ENCODE results near the gene ROR1. TPM values are rescaled to one million over a fixed set of nuclear protein-coding genes. Genes with fewer than 3 reads are reported as not detected.

ROR1 gene
- total RNA-seq, 1 donor from 2014 or later: 6.7 TPM

- TF ChIP-seq CTCF (IDR thresholded peaks at IDR 0.05; ENCODE audit: unreplicated experiment): no peak
- Mint-ChIP-seq H3K4me3 (ENCODE audit: unreplicated experiment) (no peak overlapping the region), H3K27ac (ENCODE audit: unreplicated experiment) (no peak overlapping the region), H3K4me1 (ENCODE audit: unreplicated experiment) (peaks cover 28% of the 10 kb centered on the region), H3K9me3 (ENCODE audit: unreplicated experiment) (no peaks in the 10 kb centered on the region), H3K36me3 (ENCODE audit: low read depth, unreplicated experiment) (no peaks in the 10 kb centered on the region), H3K27me3 (ENCODE audit: unreplicated experiment) (peaks cover 3% of the 10 kb centered on the region)
- DNase-seq (ENCODE audit: low spot score): no peak
Observed at GRCh38 chr1:63789856-63790605, 16.2 kb downstream of the ROR1 start.

GRCh38 chr1:63790989-63791388, 17.2 kb downstream of the ROR1 start:
- DNase-seq (ENCODE audit: low spot score): no peak
- no peak overlapping the region for H3K27ac Mint-ChIP-seq (ENCODE audit: unreplicated experiment)
- no peak overlapping the region for H3K4me3 Mint-ChIP-seq (ENCODE audit: unreplicated experiment)
- H3K9me3 Mint-ChIP-seq (ENCODE audit: unreplicated experiment): no peaks in the 10 kb centered on the region
- H3K36me3 Mint-ChIP-seq (ENCODE audit: low read depth, unreplicated experiment): no peaks in the 10 kb centered on the region
- no peak for TF ChIP-seq CTCF (IDR thresholded peaks at IDR 0.05; ENCODE audit: unreplicated experiment)
- peaks cover 5% of the 10 kb centered on the region for H3K27me3 Mint-ChIP-seq (ENCODE audit: unreplicated experiment)
- peaks cover 28% of the 10 kb centered on the region for H3K4me1 Mint-ChIP-seq (ENCODE audit: unreplicated experiment)

DNA sequence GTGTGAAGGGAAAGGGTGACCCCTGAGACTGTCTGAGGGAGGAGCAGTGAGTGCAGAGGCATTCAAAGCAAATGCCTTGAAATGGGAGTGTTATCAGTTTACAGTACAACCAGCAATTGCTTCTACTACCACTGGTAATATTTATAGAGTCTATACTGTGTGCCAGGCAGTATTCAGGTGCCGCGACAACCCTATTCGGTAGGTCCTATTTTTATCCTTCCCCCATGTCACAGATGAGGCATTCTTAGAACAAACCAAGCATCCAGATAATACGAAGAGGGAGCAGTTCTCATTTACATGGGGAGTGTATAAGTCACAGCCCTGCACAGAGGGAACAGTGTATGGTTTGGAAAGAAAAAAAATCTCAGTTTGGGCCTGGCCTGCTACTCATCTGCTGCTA, 18.3 kb downstream of the ROR1 start:
- Mint-ChIP-seq H3K36me3 (ENCODE audit: low read depth, unreplicated experiment) (no peaks in the 10 kb centered on the region), H3K4me1 (ENCODE audit: unreplicated experiment) (peaks cover 26% of the 10 kb centered on the region), H3K27ac (ENCODE audit: unreplicated experiment) (no peak overlapping the region), H3K4me3 (ENCODE audit: unreplicated experiment) (no peak overlapping the region), H3K9me3 (ENCODE audit: unreplicated experiment) (no peaks in the 10 kb centered on the region), H3K27me3 (ENCODE audit: unreplicated experiment) (peaks cover 5% of the 10 kb centered on the region)
- TF ChIP-seq CTCF (IDR thresholded peaks at IDR 0.05; ENCODE audit: unreplicated experiment): no peak
- no peak for DNase-seq (ENCODE audit: low spot score)

- Mint-ChIP-seq H3K27me3 (ENCODE audit: unreplicated experiment) (peaks cover 4% of the 10 kb centered on the region), H3K4me1 (ENCODE audit: unreplicated experiment) (peaks cover 22% of the 10 kb centered on the region), H3K4me3 (ENCODE audit: unreplicated experiment) (no peak overlapping the region), H3K9me3 (ENCODE audit: unreplicated experiment) (no peaks in the 10 kb centered on the region), H3K36me3 (ENCODE audit: low read depth, unreplicated experiment) (no peaks in the 10 kb centered on the region), H3K27ac (ENCODE audit: unreplicated experiment) (no peak overlapping the region)
- DNase-seq (ENCODE audit: low spot score): no peak
- TF ChIP-seq CTCF (IDR thresholded peaks at IDR 0.05; ENCODE audit: unreplicated experiment): no peak
Observed at GRCh38 chr1:63793741-63794240, 20.0 kb downstream of the ROR1 start.

- no peak overlapping the region for H3K4me3 Mint-ChIP-seq (ENCODE audit: unreplicated experiment)
- H3K4me1 Mint-ChIP-seq (ENCODE audit: unreplicated experiment): peaks cover 19% of the 10 kb centered on the region
- DNase-seq (ENCODE audit: low spot score): no peak
- no peaks in the 10 kb centered on the region for H3K36me3 Mint-ChIP-seq (ENCODE audit: low read depth, unreplicated experiment)
- H3K9me3 Mint-ChIP-seq (ENCODE audit: unreplicated experiment): no peaks in the 10 kb centered on the region
- H3K27me3 Mint-ChIP-seq (ENCODE audit: unreplicated experiment): peaks cover 4% of the 10 kb centered on the region
- no peak overlapping the region for H3K27ac Mint-ChIP-seq (ENCODE audit: unreplicated experiment)
- no peak for TF ChIP-seq CTCF (IDR thresholded peaks at IDR 0.05; ENCODE audit: unreplicated experiment)
Observed at GRCh38 chr1:63794354-63794753, 20.5 kb downstream of the ROR1 start.
